GM19239 (cell line): Measurements from ENCODE around the gene MRGPRF.
"Not testable (repeated sequence)": the region's sequence is repeated elsewhere in the genome, so short reads cannot be mapped to it uniquely, and the experiment has no call there.

Experiments used
- DNase-seq: peaks from one replicate; pipeline ENCODE4 v3.0.0; 2011; ENCODE audit warnings: low spot score; ENCODE audit not compliant: insufficient read length
- FAIRE-seq: peaks from 2 replicates; lab custom pipeline; 2011; peaks lifted over from hg19 to GRCh38; lab: Jason Lieb, UNC

MRGPRF gene

DNA sequence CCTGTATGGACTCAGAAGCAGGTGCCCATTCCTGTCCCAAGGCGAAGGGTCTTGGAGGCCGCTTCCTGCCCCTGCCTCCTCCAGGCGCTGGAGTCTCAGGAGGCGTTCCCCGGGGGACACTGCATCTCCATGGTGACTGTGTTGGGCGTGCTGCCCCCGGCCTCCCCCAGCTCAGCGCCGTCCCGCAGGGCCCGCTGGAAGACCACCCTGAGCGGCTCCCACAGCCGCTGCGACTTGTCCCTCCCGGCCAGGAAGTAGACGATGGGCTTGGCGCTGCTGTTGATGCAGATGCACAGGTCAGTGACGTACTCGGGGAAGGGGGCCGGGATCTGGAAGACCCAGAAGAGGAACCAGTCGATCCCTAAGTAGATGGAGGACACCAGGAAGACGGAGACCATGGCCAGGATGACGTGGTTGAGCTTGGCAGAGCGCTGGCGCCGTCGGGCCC lies 7.8 kb downstream of the MRGPRF start:
- FAIRE-seq (no peak), DNase-seq (no peak)

DNA sequence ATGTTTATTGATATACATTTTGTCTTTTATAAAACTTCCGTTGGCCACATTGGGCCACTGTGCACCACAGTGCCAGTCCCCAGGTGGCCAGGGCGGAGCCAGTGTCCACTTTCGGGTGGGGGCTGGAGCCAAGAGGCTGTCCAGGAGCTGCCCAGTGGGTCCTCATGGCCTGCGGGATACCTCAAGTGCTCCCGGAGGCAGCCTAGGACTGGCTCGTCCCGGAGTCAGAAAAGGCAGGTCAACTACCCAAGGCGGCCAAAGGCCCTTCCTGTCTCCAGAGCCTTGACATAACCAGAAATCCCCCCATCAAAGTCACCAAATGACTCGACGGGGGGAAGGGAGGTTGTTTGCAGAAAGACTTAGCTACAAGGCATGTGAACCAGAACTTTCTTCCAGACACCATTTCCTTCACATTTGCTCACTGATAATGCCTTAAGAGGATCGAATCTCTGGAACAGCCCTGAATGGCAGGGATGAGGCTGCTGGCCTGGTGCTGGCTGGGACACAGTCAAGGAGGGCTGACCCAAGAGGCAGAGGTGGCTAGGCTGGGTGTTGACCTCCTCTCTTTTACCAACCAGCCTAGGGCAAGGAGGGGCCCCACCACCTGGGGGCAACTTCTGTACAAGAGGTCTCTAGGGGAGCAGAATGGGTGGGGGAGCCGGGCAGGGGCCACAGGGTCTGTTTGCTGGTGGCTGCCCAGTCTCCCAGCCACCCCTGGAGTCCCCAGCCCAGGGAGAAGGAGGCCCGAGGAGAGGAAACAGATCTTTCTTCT lies 8.4 kb downstream of the MRGPRF start:
- DNase-seq (no peak), FAIRE-seq (no peak)

GRCh38 chr11:69003866-69004367 lies 9.1 kb downstream of the MRGPRF start:
- DNase-seq (no peak), FAIRE-seq (no peak)

DNA sequence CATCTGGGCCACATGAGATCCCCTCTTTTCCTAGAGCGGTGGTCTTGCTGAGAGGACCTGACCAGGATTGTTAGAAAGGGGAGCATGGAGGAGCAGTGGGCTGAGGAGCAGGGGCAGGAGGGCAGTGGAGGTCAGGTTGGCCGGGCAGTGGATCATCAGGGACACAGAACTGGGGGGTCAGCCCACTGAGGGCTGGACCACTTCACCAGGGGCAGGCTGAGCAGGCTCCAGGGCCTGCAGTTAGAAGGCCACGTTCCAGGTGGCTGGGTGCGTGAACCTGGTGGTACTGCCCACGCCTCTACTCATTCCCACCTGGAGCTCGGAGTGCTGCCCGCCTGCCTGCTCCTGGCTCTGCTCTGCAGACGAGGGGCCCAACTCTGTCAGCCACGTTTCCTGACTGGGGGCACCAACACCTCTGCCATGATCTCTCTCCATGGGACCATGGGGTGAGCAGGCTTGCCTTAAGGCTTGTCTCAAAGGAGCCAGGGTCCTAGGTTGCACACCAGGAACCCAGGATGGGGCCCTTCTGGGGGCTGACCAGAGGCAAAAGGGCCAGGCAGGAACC lies 9.7 kb downstream of the MRGPRF start:
- DNase-seq (no peak), FAIRE-seq (no peak)

- FAIRE-seq = no peak
Measured at GRCh38 chr11:69002570-69003231, 10.3 kb downstream of the MRGPRF start.

GRCh38 chr11:69002110-69002569 lies 10.9 kb downstream of the MRGPRF start:
- DNase-seq (no peak), FAIRE-seq (no peak)

More at GRCh38 chr11:69002570-69003231, 10.3 kb downstream of the MRGPRF start:
- no peak for DNase-seq

- DNase-seq (no peak), FAIRE-seq (no peak)
Measured at GRCh38 chr11:69001243-69002081, 11.6 kb downstream of the MRGPRF start.

DNA sequence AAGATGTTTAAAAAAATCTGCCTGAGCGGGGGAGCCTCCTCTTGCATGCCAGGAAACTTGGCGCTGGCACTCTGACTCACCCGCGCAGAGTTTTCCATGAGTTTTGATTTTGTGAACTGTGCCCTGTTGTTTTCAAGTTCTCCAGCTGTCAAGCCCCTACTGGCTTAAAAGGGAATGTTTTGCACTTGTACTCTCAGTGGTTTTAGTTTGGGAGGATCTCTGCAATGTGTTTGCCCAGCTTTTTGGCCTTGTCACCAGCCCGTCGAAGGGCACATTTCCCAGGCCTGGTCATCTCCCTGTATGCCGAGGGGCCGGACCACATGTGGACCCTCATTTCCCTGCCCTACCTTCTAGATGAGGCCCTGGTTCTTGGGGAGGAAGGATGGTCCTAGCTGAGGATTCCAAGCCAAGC lies 12.2 kb downstream of the MRGPRF start:
- no peak for FAIRE-seq
- no peak for DNase-seq

DNA sequence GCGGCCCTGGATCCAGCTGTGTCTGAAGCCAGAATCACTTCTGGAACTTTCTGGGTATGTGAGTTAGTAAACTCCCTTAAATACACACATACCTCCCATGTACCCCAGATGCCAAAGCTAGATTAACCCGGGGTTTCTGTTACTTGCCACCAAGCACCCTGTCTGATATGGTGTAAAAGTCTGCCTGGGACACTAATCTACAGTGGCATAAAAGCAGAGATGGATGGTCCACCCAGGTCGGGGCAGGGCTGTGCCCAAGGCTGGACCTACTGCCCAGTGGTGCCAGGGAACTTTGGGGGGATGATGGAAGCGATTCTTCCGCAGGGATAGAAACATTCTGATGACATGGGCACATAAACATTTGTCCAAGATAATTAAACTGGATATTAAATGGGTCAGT lies 12.7 kb downstream of the MRGPRF start:
- FAIRE-seq (no peak), DNase-seq (no peak)

- not testable (repeated sequence) for FAIRE-seq, DNase-seq
Measured at GRCh38 chr11:68999748-69000355, 13.2 kb downstream of the MRGPRF start.

DNA sequence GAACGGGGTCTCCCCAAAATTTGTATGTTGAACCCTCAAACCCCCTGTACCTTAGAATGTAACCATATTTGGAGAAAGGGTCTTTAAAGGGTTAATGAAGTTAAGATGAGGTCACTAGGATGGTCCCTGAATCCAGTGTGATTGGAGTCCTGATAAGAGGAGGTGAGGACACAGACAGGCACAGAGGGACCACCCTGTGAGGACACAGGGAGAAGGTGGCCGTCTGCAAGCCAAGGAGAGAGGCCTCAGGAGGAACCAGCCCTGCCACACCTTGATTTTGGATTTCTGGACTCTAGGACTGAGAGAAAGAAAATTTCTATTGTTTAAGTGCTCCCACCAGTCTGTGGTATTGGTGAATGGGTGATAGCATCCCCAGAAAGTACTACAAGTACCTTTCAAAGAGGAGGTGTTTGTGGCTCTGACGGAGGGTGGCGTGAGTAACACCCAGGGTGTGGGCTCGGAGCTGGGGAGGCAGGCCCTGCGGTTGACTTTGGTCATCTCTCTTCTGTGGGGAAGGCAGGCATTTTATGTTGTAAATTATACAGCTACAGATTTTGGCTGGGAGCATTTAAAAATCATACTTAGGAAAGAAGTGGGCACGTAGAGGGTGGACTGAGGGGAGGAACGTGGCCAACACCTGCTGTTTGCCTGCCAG lies 13.8 kb downstream of the MRGPRF start:
- DNase-seq (no peak), FAIRE-seq (no peak)

DNA sequence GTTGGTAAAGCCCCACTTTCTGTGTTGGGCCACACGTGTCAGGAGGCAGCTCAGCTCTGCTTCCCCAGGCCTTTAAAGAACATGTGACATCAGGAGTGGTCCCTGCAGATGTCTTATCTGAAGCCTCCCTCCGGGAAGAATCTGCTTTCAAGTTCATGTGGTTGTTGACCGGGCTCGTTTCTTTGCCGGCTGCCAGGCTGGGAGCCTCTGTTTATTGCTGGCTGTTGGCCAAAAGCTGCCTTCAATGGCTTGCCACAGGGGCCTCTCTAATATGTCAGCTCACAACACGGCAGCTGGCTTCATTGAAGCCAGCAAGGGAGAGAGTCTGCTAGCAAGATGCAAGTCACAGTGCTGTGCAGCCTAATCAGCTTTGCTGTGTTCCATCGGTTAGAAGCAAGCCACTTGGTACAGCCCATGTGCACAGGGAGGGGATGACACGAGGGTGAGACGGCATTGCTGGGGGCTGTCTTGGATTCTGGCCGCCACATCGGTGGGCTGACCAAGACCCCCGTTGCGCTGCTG lies 14.6 kb downstream of the MRGPRF start:
- DNase-seq (no peak), FAIRE-seq (no peak)

GRCh38 chr11:68997995-68998348 lies 15.1 kb downstream of the MRGPRF start:
- DNase-seq (no peak), FAIRE-seq (no peak)

DNA sequence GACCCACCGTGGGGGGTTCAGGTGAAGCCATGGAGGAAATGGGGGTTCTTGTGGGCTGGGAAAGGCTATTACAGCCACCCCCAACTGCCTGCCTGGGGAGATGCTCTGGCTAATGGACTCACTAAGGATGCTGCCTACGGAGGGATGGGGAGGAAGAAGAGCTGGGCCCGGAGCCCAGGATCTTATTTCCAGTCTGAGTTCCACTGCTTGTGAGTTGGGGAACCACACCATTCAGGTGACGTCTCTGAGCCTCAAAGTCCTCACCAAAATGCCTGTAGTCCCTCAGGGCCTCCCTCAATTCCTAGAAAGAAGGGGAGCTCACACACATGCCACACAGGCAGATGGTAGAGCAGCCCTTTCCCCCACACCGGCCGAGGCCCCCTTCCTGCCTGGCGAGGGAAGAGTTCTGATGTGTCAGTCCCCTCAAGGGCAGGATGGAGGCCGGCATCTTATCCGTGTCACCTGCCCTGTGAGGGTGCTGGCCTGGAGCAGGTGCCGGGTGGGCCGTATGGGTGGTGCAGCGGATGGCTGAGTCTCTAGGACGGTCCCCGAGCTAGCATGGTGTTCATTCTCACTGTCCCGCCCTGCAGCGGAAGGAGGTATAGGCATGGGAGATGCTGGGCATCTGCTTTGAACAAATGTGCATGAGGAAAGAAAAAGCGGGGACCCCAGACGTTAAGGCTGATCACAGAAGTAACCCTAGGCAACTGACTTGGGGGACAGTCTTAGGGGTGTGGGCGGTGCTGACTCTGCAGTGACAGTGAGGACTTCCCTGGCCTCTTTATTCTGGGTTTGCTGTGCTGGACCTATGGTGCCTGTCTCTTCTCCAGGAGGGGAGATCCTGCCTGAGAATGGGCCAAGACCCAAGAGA lies 15.7 kb downstream of the MRGPRF start:
- FAIRE-seq (no peak), DNase-seq (no peak)

GRCh38 chr11:68996376-68997123 lies 16.5 kb downstream of the MRGPRF start:
- FAIRE-seq (no peak), DNase-seq (no peak)

DNA sequence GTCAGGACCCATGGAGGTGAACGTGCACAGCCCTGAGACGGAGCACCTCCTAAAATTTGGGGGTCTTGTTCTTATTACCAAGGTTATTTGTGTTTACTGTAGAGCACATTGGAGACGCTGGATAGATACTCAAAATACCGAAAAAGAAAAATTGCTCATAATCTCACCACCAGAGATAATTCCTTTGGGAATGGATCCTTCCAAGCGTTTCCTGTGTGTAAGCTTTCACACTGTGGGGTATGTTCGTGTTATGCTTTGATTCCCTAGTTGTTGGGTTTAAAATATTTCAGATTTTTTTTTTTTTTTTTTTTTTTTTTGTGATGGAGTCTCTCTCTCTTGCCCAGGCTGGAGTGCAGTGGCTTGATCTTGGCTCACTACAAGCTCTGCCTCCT lies 18.2 kb downstream of the MRGPRF start:
- FAIRE-seq = no peak
- DNase-seq = no peak

DNA sequence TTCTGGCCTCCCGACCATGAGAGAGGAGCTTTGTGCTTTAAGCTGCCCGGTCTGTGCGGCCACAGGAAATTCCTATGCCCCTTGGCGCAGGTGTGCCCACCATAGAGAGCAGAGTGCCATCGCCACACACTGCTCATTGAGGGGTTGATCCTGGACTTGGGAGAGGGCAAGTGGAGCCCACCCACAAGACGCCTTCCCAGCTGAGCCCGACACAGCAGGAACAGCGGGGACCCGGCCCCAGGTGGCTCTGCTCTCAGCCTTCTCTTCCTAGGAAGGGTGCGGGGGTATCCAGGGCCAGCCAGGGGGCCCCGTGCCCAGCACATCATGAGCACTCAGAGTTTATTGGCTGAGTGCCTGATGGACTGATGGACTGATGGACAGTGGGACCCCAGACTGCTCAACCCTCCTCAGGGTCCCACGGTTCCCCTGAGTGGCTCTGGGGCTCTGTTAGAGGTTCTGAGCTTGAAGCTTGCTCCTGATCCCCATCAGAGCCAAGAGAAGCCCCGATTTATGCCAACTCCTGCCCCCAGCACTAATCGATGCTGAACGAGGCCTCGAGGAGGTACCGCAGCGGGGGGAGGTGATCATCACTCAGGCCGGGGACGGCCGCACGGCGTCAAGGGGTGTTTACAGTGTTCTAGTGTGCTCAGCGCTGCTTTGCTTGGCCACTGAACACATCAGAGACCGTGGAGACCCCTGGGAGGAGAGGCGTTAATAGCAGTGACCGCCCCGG lies 18.7 kb downstream of the MRGPRF start:
- DNase-seq (no peak), FAIRE-seq (no peak)
